Measurements from ENCODE around the gene NEMF. TPM values are rescaled to one million over a fixed set of nuclear protein-coding genes. Genes with fewer than 3 reads are reported as not detected.
"Not testable (repeated sequence)": the region's sequence is repeated elsewhere in the genome, so short reads cannot be mapped to it uniquely, and the experiment has no call there.

The NEMF gene
- total RNA-seq, 1 experiment from 2014 or later = 55.0 TPM

DNA sequence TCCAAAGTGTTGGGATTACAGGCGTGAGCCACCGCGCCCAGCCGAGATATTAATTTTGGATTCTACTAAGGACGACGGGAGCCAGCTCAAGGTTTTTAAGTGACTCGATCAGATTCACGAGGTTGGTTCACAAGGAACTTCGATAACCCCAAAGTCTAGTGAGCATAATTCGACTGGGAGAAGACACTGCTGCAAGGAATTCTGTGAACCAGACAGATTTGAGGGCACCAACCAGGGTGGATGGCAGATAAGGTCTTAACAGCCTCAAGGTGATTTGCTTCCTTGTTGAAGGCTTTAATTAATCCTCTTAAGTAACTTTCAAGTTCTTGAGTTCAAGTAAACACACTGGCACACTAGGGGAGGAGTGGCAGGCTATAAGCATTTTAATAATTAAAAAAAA lies 85.7 kb downstream of the NEMF start:
- intact Hi-C loops (cut with micrococcal nuclease) = loop anchor here (5.0 kb wide), 1 partner anchor 80 kb away; the partner anchor contains the start of gene POLE2
- H3K4me1 Mint-ChIP-seq (ENCODE audit: insufficient read depth, unreplicated experiment) = peaks cover 18% of the 10 kb centered on the region
- H3K27me3 Mint-ChIP-seq (ENCODE audit: insufficient read depth, unreplicated experiment) = no peaks in the 10 kb centered on the region
- H3K36me3 Mint-ChIP-seq (ENCODE audit: insufficient read depth, unreplicated experiment) = peaks cover 30% of the 10 kb centered on the region
- H3K27ac Mint-ChIP-seq (ENCODE audit: low read depth, unreplicated experiment) = peak overlapping the region; percentile 98
- POLR2A ChIA-PET = interaction anchor here (0.7 to 8.0 kb wide), 24 partner anchors 17 to 195 kb away, joined by 3 to 207 read pairs (median 6); partner anchors contain the start of genes DNAAF2, KLHDC1, LRR1 and MGAT2
- H3K9me3 Mint-ChIP-seq (ENCODE audit: unreplicated experiment) = no peaks in the 10 kb centered on the region
- H3K4me3 Mint-ChIP-seq (ENCODE audit: unreplicated experiment) = peak overlapping the region; percentile 86
- DNase-seq (ENCODE audit: unreplicated experiment) = no peak
- BruUV-seq (replicated peaks) = no TSS peak
- CTCF ChIA-PET = interaction anchor here (0.6 to 5.7 kb wide), 12 partner anchors 10 to 365 kb away, joined by 3 to 42 read pairs (median 4); partner anchors contain the start of genes DNAAF2 and RPL36AL
- TF ChIP-seq, protein P1, sequence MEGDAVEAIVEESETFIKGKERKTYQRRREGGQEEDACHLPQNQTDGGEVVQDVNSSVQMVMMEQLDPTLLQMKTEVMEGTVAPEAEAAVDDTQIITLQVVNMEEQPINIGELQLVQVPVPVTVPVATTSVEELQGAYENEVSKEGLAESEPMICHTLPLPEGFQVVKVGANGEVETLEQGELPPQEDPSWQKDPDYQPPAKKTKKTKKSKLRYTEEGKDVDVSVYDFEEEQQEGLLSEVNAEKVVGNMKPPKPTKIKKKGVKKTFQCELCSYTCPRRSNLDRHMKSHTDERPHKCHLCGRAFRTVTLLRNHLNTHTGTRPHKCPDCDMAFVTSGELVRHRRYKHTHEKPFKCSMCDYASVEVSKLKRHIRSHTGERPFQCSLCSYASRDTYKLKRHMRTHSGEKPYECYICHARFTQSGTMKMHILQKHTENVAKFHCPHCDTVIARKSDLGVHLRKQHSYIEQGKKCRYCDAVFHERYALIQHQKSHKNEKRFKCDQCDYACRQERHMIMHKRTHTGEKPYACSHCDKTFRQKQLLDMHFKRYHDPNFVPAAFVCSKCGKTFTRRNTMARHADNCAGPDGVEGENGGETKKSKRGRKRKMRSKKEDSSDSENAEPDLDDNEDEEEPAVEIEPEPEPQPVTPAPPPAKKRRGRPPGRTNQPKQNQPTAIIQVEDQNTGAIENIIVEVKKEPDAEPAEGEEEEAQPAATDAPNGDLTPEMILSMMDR (IDR thresholded peaks at IDR 0.05; ENCODE audit: unreplicated experiment) = no peak

DNA sequence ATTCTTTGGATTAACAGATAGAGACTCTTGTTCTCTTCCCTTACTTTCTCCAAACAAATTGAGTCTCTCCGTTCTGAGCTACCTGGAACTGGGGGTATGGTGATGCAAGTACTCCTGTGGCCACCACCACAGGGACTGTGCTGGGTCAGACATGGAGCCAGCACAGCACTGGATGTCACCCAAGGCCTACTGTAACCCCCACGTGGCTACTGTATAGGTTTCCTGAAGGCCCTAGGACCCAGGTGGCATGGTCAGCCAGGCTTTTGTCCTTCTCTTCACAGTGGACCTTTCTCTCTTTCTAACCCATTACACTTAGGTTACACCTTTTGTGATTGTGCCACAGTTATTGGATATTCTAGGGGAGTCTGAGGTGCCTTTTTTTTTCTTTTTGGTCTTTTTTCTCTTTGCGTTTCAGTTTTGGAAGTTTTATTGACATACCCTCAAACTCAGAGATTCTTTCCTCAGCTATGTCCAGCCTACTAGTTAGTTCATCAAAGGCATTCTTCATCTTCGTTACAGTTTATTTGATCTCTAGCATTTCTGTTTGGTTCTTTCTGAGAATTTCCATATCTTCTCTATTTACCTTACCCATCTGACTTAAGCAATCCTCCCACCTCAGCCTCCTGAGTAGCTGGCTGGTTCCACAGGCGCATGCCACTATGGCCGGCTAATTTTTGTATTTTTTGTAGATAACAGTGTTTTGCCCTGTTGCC lies 90.6 kb downstream of the NEMF start:
- TF ChIP-seq, protein P1 (IDR thresholded peaks at IDR 0.05; ENCODE audit: unreplicated experiment) = no peak
- ChIA-PET CTCF (interaction anchor here (0.6 kb wide), 1 partner anchor 1823 kb away, joined by 3 read pairs; no protein-coding TSS in a partner anchor), POLR2A (no interaction called here)
- Mint-ChIP-seq H3K4me3 (ENCODE audit: unreplicated experiment) (no peak overlapping the region), H3K36me3 (ENCODE audit: insufficient read depth, unreplicated experiment) (peaks cover 5% of the 10 kb centered on the region), H3K27me3 (ENCODE audit: insufficient read depth, unreplicated experiment) (peaks cover 6% of the 10 kb centered on the region), H3K27ac (ENCODE audit: low read depth, unreplicated experiment) (no peak overlapping the region), H3K4me1 (ENCODE audit: insufficient read depth, unreplicated experiment) (no peaks in the 10 kb centered on the region), H3K9me3 (ENCODE audit: unreplicated experiment) (no peaks in the 10 kb centered on the region)
- intact Hi-C loops (cut with micrococcal nuclease) = no loop called here
- DNase-seq (ENCODE audit: unreplicated experiment) = no peak
- no TSS peak for BruUV-seq (replicated peaks)

DNA sequence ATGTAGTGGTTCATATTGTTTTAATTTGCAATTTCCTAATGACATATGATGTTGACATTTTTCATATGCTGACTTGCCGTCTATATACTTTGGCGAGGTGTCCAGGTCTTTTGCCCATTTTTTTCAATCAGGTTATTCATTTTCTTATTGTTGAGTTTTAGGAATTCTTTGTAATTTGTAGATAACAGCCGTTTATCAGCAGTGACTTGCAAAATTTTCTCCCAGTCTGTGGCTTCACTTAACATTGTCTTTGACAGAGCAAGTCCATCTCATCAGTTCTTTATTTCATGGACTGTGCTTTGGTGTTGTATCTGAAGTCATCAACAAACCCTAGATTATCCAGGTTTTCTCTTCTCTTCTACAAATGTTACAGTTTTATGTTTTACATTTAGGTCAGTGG lies 97.2 kb downstream of the NEMF start:
- ChIA-PET POLR2A (no interaction called here), CTCF (no interaction called here)
- H3K4me1 Mint-ChIP-seq (ENCODE audit: insufficient read depth, unreplicated experiment) = peaks cover 7% of the 10 kb centered on the region
- H3K4me3 Mint-ChIP-seq (ENCODE audit: unreplicated experiment) = no peak overlapping the region
- no peaks in the 10 kb centered on the region for H3K9me3 Mint-ChIP-seq (ENCODE audit: unreplicated experiment)
- TF ChIP-seq, protein P1 (IDR thresholded peaks at IDR 0.05; ENCODE audit: unreplicated experiment) = no peak
- H3K27me3 Mint-ChIP-seq (ENCODE audit: insufficient read depth, unreplicated experiment) = peaks cover 27% of the 10 kb centered on the region
- H3K27ac Mint-ChIP-seq (ENCODE audit: low read depth, unreplicated experiment) = no peak overlapping the region
- intact Hi-C loops (cut with micrococcal nuclease) = no loop called here
- no TSS peak for BruUV-seq (replicated peaks)
- DNase-seq (ENCODE audit: unreplicated experiment) = no peak
- H3K36me3 Mint-ChIP-seq (ENCODE audit: insufficient read depth, unreplicated experiment) = no peaks in the 10 kb centered on the region

DNA sequence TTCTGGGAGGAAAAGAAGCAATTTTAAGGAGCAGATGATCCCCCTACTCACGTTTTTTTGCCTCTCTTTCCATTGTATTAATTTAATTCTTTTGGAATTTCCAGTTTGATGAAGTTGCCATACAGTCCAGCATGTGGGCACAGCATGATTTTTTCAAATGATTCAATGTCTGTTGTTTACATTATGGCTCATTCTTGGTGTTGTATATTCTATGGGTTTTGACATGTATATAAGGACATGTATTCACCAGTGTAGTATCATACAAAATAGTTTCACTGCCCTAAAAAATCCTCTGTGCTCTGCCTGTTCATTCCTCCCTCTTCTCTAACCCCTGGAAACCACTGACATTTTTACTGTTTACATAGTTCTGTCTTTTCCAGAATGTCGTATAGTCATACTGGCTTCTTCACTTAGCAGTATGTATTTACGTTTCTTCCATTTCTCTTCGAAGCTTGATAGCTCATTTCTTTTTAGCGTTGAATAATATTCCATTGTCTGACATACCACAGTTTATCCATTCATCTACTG lies 98.0 kb downstream of the NEMF start:
- H3K9me3 Mint-ChIP-seq (ENCODE audit: unreplicated experiment) = no peaks in the 10 kb centered on the region
- BruUV-seq (replicated peaks) = no TSS peak
- POLR2A ChIA-PET = no interaction called here

DNA sequence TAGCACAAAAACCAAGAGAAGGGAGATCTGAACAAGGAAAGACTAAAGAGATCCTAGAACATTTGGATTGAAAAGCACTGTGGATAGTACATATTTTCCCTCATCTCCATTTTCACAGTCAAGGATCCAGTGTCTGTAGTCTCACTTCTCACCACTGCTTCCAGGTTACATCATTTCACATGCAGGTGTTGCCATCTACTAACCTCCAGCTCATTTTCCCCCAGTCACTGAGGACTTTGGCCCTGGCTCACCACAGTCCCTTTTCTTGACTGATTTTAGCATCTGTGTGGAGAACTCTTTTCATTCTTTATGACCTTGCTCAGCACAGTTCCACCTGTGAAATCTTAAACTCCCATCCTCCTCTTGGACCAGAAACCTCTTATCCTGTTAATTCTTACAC lies 106.1 kb downstream of the NEMF start:
- peaks cover 34% of the 10 kb centered on the region for H3K27me3 Mint-ChIP-seq (ENCODE audit: insufficient read depth, unreplicated experiment)
- H3K4me3 Mint-ChIP-seq (ENCODE audit: unreplicated experiment); H3K9me3 Mint-ChIP-seq (ENCODE audit: unreplicated experiment); H3K27ac Mint-ChIP-seq (ENCODE audit: low read depth, unreplicated experiment); intact Hi-C loops (cut with micrococcal nuclease); POLR2A ChIA-PET; H3K4me1 Mint-ChIP-seq (ENCODE audit: insufficient read depth, unreplicated experiment); BruUV-seq (replicated peaks); CTCF ChIA-PET; H3K36me3 Mint-ChIP-seq (ENCODE audit: insufficient read depth, unreplicated experiment); DNase-seq (ENCODE audit: unreplicated experiment): not testable (repeated sequence)

More for the DNA sequence above, 98.0 kb downstream of the NEMF start:
- no peak for DNase-seq (ENCODE audit: unreplicated experiment)
- H3K4me3 Mint-ChIP-seq (ENCODE audit: unreplicated experiment) = no peak overlapping the region
- H3K4me1 Mint-ChIP-seq (ENCODE audit: insufficient read depth, unreplicated experiment) = peaks cover 7% of the 10 kb centered on the region
- TF ChIP-seq, protein P1 (IDR thresholded peaks at IDR 0.05; ENCODE audit: unreplicated experiment) = no peak
- H3K27ac Mint-ChIP-seq (ENCODE audit: low read depth, unreplicated experiment) = no peak overlapping the region
- CTCF ChIA-PET = interaction anchor here (0.6 to 0.7 kb wide), 2 partner anchors 14 to 37 kb away, joined by 3 to 4 read pairs; no protein-coding TSS in a partner anchor
- H3K36me3 Mint-ChIP-seq (ENCODE audit: insufficient read depth, unreplicated experiment) = no peaks in the 10 kb centered on the region
- intact Hi-C loops (cut with micrococcal nuclease) = no loop called here
- peaks cover 20% of the 10 kb centered on the region for H3K27me3 Mint-ChIP-seq (ENCODE audit: insufficient read depth, unreplicated experiment)
